Endothelial cell of umbilical vein (primary cell): ENCODE measurements around the gene ZBTB39. TPM values are rescaled to one million over a fixed set of nuclear protein-coding genes. Genes with fewer than 3 reads are reported as not detected.

ENCODE experiments used
- BruUV-seq: library from RNA; stranded (reverse); fragments of 400-500 nt; replicated peaks from 2 replicates; lab custom pipeline; 2021; lab: Mats Ljungman, UMichigan
- CTCF ChIA-PET: fragments of 300-600, 350-600 bp; sonication (Branson Sonifier 250); formaldehyde crosslinking; loops from one replicate; lab custom pipeline; 2021; ENCODE audit warnings: antibody characterized with exemption, inconsistent platforms; lab: Charles Lee
- POLR2A ChIA-PET: fragments of 300-600, 350-600 bp; sonication (Branson Sonifier 250); formaldehyde crosslinking; loops from one replicate; lab custom pipeline; 2021; ENCODE audit warnings: antibody characterized with exemption, inconsistent platforms; lab: Charles Lee
- DNase-seq: peaks from one replicate; pipeline ENCODE4 v3.0.0-alpha.2; 2011; ENCODE audit warnings: low read depth, low spot score
- FAIRE-seq: peaks from 2 replicates; lab custom pipeline; 2011; peaks lifted over from hg19 to GRCh38; lab: Jason Lieb, UNC
- H2AFZ ChIP-seq: 2 replicates; pipeline ENCODE4 v1.6.0; 2012; ENCODE audit warnings: low read depth, low read length, control low read depth, inconsistent platforms
- H3K27ac ChIP-seq: 2 replicates; pipeline ENCODE4 v1.5.1; 2011; ENCODE audit warnings: low read depth, mild to moderate bottlenecking, control low read depth, low read length, moderate library complexity; ENCODE audit not compliant: insufficient read depth
- H3K27me3 ChIP-seq, 2 experiments: 2 replicates each; pipeline versions ENCODE4 v1.6.0 to v1.6.1; 2011; ENCODE audit warnings: low read length in 2 of 2, mixed read lengths in 1 of 2; ENCODE audit not compliant: control insufficient read depth in 2 of 2, insufficient read depth in 2 of 2
- H3K36me3 ChIP-seq, 2 experiments: 2 replicates in 1 of 2; 3 replicates in 1 of 2; pipeline ENCODE4 v1.5.1; 2011; ENCODE audit warnings: low read length in 2 of 2, mild to moderate bottlenecking in 1 of 2, moderate library complexity in 1 of 2; ENCODE audit not compliant: control insufficient read depth in 2 of 2, insufficient read depth in 2 of 2; ENCODE audit errors: extremely low read depth in 1 of 2
- H3K4me1 ChIP-seq: 3 replicates; pipeline ENCODE4 v1.5.1; 2011; ENCODE audit warnings: mild to moderate bottlenecking, low read length; ENCODE audit not compliant: control insufficient read depth, insufficient read depth; ENCODE audit errors: extremely low read depth
- H3K4me2 ChIP-seq: 2 replicates; pipeline ENCODE4 v1.6.1; 2011; ENCODE audit warnings: low read length, control low read depth, mixed read lengths; ENCODE audit not compliant: insufficient read depth
- H3K4me3 ChIP-seq, 3 experiments: fragments of 200-600 bp in 1 of 3; sonication (generic), shearing (Covaris generic) in 1 of 3; replicated peaks in 1 of 3; 2 replicates each; pipeline ENCODE4 v1.5.1; 2011 to 2016; ENCODE audit warnings: control low read depth in 3 of 3, low read length in 3 of 3, mild to moderate bottlenecking in 2 of 3, inconsistent platforms in 1 of 3, low read depth in 1 of 3, moderate library complexity in 1 of 3; ENCODE audit not compliant: insufficient read depth in 1 of 3
- H3K79me2 ChIP-seq: 2 replicates; pipeline ENCODE4 v1.6.0; 2012; ENCODE audit warnings: low read length, inconsistent platforms; ENCODE audit not compliant: control insufficient read depth, insufficient read depth
- H3K9ac ChIP-seq: replicated peaks from 2 replicates; pipeline ENCODE3; 2011; ENCODE audit warnings: low read length, control low read depth; ENCODE audit not compliant: insufficient read depth; ENCODE audit errors: extremely low read depth
- H3K9me1 ChIP-seq: replicated peaks from 3 replicates; pipeline ENCODE4 v1.6.0; 2011; ENCODE audit warnings: mild to moderate bottlenecking, low read length; ENCODE audit not compliant: control insufficient read depth, insufficient read depth; ENCODE audit errors: extremely low read depth
- H3K9me3 ChIP-seq: replicated peaks from 2 replicates; pipeline ENCODE4 v1.5.1; 2012; ENCODE audit warnings: low read length, inconsistent platforms; ENCODE audit not compliant: control insufficient read depth, insufficient read depth
- H4K20me1 ChIP-seq: replicated peaks from 2 replicates; pipeline ENCODE3; 2011; ENCODE audit warnings: mild to moderate bottlenecking, low read length; ENCODE audit not compliant: control insufficient read depth, insufficient read depth; ENCODE audit errors: extremely low read depth
- EZH2 ChIP-seq: IDR thresholded peaks from 2 replicates; pipeline ENCODE4 v1.6.1; 2012; ENCODE audit warnings: borderline replicate concordance, low read depth, mild to moderate bottlenecking, moderate library complexity, low read length, inconsistent platforms; ENCODE audit not compliant: severe bottlenecking
- FOS ChIP-seq: IDR thresholded peaks from 2 replicates; pipeline ENCODE4 v1.6.1; 2011; ENCODE audit warnings: mild to moderate bottlenecking, low read length, moderate library complexity, borderline replicate concordance; ENCODE audit not compliant: insufficient read depth
- POLR2A ChIP-seq: IDR thresholded peaks from 2 replicates; pipeline ENCODE4 v1.6.1; 2012; ENCODE audit warnings: low read depth, mild to moderate bottlenecking, control low read depth, low read length
- POLR2AphosphoS5 ChIP-seq: IDR thresholded peaks from 2 replicates; pipeline ENCODE4 v1.6.1; 2012; ENCODE audit warnings: low read depth, mild to moderate bottlenecking, control low read depth, low read length, moderate library complexity; ENCODE audit not compliant: insufficient read depth
- dilution Hi-C: fragments of 300-500 bp; cut with MboI; formaldehyde crosslinking; loops from one replicate; pipeline ENCODE4 v1.15.0; 2019; ENCODE audit warnings: low sequenced_read_pairs; ENCODE audit not compliant: extremely low pct_ligation_motif_present
- intact Hi-C: fragments of 100-400 bp; cut with micrococcal nuclease; formaldehyde crosslinking; loops from one replicate; pipeline ENCODE4 v1.10.0; 2022
- polyA plus RNA-seq, 4 experiments: library from polyadenylated mRNA; depleted of rRNA in 3 of 4; stranded (reverse) in 3 of 4; unstranded in 1 of 4; fragments of >200 nt; gene quantifications; 2 replicates each; pipeline versions ENCODE4 v1.2.1 to v1.2.3, GENCODE V29; 2011 to 2012; ENCODE audit warnings: missing spikeins in 1 of 4
- total RNA-seq: library from RNA; stranded (reverse); gene quantifications from 2 replicates; pipeline ENCODE4 v1.2.3, GENCODE V29; 2021
- TF ChIP-seq, protein P1 (sequence below): IDR thresholded peaks from 2 replicates; pipeline ENCODE4 v1.6.1; 2011; ENCODE audit not compliant: insufficient read depth, insufficient read length
- TF ChIP-seq, protein P2 (sequence below), 2 donors: IDR thresholded peaks; 1 replicate in 1 of 2; 2 replicates in 1 of 2; pipeline ENCODE4 v1.5.1; 2011; ENCODE audit warnings: low read length in 2 of 2, mild to moderate bottlenecking in 2 of 2, moderate library complexity in 2 of 2, control low read depth in 1 of 2, inconsistent platforms in 1 of 2, low read depth in 1 of 2; ENCODE audit not compliant: insufficient read depth in 1 of 2; ENCODE audit errors: extremely low read depth in 1 of 2

Gene ZBTB39
- total and polyA plus RNA-seq, 2 donors (not counting 3 experiments of a cell fraction or from before 2014, with no cell fraction given), result 5.9 to 8.5 TPM

DNA sequence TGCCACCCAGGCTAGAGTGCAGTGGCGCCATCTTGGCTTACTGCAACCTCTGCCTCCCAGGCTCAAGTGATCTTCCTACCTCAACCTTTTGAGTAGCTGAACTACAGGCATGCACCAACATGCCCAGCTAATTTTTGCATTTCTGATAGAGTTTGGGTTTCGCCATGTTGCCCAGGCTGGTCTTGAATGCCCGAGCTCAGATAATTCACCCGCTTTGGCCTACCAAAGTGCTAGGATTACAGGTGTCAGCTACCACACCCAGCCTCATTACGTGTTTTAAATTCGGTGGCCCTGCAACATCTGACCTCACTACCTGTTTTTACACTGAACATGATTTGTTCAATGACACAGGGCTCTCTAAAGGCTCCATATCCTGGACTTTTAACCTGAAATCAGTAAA, 26.1 kb downstream of the ZBTB39 start:
- no TSS peak for BruUV-seq
- dilution Hi-C loops, result no loop called here
- CTCF ChIA-PET, result no interaction called here

DNA sequence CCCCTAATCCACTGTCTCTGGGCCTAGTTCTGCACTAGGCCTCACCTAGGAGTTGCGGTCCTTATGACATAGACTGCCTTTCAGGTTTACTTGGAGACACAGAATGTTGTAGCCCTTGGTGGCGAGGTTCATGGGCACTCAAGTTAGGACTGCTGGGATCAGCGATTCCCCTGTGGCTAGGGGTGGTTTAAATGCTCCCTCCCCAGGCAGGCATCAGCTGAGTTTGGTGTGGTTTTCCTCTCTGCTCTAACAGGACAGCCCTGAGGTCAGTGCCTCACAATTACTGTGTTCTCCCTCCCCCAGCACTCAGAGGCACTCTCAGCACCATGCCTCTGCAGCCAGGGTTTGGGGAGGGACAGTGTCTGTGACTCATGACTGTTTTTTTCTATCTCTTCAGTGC, 26.7 kb downstream of the ZBTB39 start:
- dilution Hi-C loops, result no loop called here

More for the DNA sequence above, 26.1 kb downstream of the ZBTB39 start:
- no peaks in the 10 kb centered on the region for H3K36me3 ChIP-seq
- no peaks in the 10 kb centered on the region for H3K4me1 ChIP-seq
- H4K20me1 ChIP-seq, result no peaks in the 10 kb centered on the region
- DNase-seq, result no peak
- intact Hi-C loops, result no loop called here
- H3K4me2 ChIP-seq, result no peak overlapping the region
- no peak overlapping the region for H3K9ac ChIP-seq
- H3K27me3 ChIP-seq, result no peaks in the 10 kb centered on the region
- no peaks in the 10 kb centered on the region for H3K79me2 ChIP-seq
- FAIRE-seq, result no peak
- H3K27ac ChIP-seq, result no peak overlapping the region
- TF ChIP-seq POLR2AphosphoS5, result no peak
- TF ChIP-seq, protein P1, sequence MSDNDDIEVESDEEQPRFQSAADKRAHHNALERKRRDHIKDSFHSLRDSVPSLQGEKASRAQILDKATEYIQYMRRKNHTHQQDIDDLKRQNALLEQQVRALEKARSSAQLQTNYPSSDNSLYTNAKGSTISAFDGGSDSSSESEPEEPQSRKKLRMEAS, result no peak
- H2AFZ ChIP-seq, result no peak overlapping the region
- H3K9me1 ChIP-seq, result no peaks in the 10 kb centered on the region
- H3K9me3 ChIP-seq, result no peaks in the 10 kb centered on the region
- no peak overlapping the region for H3K4me3 ChIP-seq
- POLR2A ChIA-PET, result no interaction called here

More for the DNA sequence above, 26.7 kb downstream of the ZBTB39 start:
- ChIA-PET POLR2A (no interaction called here), CTCF (interaction anchor here (1.8 kb wide), 1 partner anchor 8 kb away, joined by 6 read pairs; no protein-coding TSS in a partner anchor)
- TF ChIP-seq POLR2A, result no peak
- no peak for TF ChIP-seq EZH2
- TF ChIP-seq, protein P2, sequence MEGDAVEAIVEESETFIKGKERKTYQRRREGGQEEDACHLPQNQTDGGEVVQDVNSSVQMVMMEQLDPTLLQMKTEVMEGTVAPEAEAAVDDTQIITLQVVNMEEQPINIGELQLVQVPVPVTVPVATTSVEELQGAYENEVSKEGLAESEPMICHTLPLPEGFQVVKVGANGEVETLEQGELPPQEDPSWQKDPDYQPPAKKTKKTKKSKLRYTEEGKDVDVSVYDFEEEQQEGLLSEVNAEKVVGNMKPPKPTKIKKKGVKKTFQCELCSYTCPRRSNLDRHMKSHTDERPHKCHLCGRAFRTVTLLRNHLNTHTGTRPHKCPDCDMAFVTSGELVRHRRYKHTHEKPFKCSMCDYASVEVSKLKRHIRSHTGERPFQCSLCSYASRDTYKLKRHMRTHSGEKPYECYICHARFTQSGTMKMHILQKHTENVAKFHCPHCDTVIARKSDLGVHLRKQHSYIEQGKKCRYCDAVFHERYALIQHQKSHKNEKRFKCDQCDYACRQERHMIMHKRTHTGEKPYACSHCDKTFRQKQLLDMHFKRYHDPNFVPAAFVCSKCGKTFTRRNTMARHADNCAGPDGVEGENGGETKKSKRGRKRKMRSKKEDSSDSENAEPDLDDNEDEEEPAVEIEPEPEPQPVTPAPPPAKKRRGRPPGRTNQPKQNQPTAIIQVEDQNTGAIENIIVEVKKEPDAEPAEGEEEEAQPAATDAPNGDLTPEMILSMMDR (IDR thresholded peaks at IDR 0.05; ENCODE audit: extremely low read depth in 1 of 2, insufficient read depth in 1 of 2, low read depth in 1 of 2, low read length in 2 of 2), result no peak
- no peak for TF ChIP-seq FOS
- TF ChIP-seq, protein P1, result no peak
- Histone ChIP-seq H3K9ac (no peak overlapping the region), H4K20me1 (no peaks in the 10 kb centered on the region), H2AFZ (no peak overlapping the region), H3K4me1 (no peaks in the 10 kb centered on the region), H3K36me3 (no peaks in the 10 kb centered on the region), H3K4me2 (no peak overlapping the region), H3K9me1 (no peaks in the 10 kb centered on the region), H3K4me3 (no peak overlapping the region), H3K79me2 (no peaks in the 10 kb centered on the region), H3K27me3 (no peaks in the 10 kb centered on the region), H3K9me3 (no peaks in the 10 kb centered on the region), H3K27ac (no peak overlapping the region)
- no peak for FAIRE-seq
- DNase-seq, result no peak
- no TSS peak for BruUV-seq
- intact Hi-C loops, result no loop called here
